ENCODE results near the gene PLA2G2F. TPM values are rescaled to one million over a fixed set of nuclear protein-coding genes. Genes with fewer than 3 reads are reported as not detected.

PLA2G2F gene
- total and polyA plus RNA-seq, 9 of the 15 experiments (the other 6 are each of a cell fraction or from before 2014, with no cell fraction given), result not detected

DNA sequence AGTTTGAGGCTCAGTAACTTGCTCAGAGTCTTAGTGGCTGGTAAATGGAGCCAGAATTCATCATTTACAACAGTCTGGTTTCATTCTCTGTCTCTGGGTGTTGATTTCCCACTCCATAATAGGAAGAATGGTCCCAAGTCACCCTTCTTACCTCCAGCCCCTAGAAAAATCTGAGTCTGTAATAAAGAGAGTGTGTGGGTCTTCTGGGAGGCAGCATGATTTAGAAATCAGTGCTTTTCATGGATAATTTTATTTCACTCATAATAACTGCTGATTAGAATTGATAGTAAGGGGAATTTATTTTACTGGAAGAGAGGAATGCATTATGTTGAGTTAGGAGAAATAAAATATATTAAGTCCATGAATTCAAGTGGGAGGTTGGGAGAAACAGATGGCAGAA lies 21.9 kb upstream of the PLA2G2F start (continued):
- TF ChIP-seq, protein P1, sequence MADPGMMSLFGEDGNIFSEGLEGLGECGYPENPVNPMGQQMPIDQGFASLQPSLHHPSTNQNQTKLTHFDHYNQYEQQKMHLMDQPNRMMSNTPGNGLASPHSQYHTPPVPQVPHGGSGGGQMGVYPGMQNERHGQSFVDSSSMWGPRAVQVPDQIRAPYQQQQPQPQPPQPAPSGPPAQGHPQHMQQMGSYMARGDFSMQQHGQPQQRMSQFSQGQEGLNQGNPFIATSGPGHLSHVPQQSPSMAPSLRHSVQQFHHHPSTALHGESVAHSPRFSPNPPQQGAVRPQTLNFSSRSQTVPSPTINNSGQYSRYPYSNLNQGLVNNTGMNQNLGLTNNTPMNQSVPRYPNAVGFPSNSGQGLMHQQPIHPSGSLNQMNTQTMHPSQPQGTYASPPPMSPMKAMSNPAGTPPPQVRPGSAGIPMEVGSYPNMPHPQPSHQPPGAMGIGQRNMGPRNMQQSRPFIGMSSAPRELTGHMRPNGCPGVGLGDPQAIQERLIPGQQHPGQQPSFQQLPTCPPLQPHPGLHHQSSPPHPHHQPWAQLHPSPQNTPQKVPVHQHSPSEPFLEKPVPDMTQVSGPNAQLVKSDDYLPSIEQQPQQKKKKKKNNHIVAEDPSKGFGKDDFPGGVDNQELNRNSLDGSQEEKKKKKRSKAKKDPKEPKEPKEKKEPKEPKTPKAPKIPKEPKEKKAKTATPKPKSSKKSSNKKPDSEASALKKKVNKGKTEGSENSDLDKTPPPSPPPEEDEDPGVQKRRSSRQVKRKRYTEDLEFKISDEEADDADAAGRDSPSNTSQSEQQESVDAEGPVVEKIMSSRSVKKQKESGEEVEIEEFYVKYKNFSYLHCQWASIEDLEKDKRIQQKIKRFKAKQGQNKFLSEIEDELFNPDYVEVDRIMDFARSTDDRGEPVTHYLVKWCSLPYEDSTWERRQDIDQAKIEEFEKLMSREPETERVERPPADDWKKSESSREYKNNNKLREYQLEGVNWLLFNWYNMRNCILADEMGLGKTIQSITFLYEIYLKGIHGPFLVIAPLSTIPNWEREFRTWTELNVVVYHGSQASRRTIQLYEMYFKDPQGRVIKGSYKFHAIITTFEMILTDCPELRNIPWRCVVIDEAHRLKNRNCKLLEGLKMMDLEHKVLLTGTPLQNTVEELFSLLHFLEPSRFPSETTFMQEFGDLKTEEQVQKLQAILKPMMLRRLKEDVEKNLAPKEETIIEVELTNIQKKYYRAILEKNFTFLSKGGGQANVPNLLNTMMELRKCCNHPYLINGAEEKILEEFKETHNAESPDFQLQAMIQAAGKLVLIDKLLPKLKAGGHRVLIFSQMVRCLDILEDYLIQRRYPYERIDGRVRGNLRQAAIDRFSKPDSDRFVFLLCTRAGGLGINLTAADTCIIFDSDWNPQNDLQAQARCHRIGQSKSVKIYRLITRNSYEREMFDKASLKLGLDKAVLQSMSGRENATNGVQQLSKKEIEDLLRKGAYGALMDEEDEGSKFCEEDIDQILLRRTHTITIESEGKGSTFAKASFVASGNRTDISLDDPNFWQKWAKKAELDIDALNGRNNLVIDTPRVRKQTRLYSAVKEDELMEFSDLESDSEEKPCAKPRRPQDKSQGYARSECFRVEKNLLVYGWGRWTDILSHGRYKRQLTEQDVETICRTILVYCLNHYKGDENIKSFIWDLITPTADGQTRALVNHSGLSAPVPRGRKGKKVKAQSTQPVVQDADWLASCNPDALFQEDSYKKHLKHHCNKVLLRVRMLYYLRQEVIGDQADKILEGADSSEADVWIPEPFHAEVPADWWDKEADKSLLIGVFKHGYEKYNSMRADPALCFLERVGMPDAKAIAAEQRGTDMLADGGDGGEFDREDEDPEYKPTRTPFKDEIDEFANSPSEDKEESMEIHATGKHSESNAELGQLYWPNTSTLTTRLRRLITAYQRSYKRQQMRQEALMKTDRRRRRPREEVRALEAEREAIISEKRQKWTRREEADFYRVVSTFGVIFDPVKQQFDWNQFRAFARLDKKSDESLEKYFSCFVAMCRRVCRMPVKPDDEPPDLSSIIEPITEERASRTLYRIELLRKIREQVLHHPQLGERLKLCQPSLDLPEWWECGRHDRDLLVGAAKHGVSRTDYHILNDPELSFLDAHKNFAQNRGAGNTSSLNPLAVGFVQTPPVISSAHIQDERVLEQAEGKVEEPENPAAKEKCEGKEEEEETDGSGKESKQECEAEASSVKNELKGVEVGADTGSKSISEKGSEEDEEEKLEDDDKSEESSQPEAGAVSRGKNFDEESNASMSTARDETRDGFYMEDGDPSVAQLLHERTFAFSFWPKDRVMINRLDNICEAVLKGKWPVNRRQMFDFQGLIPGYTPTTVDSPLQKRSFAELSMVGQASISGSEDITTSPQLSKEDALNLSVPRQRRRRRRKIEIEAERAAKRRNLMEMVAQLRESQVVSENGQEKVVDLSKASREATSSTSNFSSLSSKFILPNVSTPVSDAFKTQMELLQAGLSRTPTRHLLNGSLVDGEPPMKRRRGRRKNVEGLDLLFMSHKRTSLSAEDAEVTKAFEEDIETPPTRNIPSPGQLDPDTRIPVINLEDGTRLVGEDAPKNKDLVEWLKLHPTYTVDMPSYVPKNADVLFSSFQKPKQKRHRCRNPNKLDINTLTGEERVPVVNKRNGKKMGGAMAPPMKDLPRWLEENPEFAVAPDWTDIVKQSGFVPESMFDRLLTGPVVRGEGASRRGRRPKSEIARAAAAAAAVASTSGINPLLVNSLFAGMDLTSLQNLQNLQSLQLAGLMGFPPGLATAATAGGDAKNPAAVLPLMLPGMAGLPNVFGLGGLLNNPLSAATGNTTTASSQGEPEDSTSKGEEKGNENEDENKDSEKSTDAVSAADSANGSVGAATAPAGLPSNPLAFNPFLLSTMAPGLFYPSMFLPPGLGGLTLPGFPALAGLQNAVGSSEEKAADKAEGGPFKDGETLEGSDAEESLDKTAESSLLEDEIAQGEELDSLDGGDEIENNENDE (IDR thresholded peaks at IDR 0.05; ENCODE audit: low read depth, low read length), result no peak
- TF ChIP-seq NR2F6 (CRISPR knock-in tag; IDR thresholded peaks at IDR 0.05), result no peak
- TF ChIP-seq RBM25 (IDR thresholded peaks at IDR 0.05; ENCODE audit: low read depth, low read length, severe bottlenecking), result no peak
- TF ChIP-seq, protein P2, sequence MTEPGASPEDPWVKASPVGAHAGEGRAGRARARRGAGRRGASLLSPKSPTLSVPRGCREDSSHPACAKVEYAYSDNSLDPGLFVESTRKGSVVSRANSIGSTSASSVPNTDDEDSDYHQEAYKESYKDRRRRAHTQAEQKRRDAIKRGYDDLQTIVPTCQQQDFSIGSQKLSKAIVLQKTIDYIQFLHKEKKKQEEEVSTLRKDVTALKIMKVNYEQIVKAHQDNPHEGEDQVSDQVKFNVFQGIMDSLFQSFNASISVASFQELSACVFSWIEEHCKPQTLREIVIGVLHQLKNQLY (CRISPR knock-in tag; conservative IDR thresholded peaks at IDR 0.05), result no peak
- TF ChIP-seq, protein P3, sequence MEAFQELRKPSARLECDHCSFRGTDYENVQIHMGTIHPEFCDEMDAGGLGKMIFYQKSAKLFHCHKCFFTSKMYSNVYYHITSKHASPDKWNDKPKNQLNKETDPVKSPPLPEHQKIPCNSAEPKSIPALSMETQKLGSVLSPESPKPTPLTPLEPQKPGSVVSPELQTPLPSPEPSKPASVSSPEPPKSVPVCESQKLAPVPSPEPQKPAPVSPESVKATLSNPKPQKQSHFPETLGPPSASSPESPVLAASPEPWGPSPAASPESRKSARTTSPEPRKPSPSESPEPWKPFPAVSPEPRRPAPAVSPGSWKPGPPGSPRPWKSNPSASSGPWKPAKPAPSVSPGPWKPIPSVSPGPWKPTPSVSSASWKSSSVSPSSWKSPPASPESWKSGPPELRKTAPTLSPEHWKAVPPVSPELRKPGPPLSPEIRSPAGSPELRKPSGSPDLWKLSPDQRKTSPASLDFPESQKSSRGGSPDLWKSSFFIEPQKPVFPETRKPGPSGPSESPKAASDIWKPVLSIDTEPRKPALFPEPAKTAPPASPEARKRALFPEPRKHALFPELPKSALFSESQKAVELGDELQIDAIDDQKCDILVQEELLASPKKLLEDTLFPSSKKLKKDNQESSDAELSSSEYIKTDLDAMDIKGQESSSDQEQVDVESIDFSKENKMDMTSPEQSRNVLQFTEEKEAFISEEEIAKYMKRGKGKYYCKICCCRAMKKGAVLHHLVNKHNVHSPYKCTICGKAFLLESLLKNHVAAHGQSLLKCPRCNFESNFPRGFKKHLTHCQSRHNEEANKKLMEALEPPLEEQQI (IDR thresholded peaks at IDR 0.05), result no peak
- TF ChIP-seq RBM17 (IDR thresholded peaks at IDR 0.05; ENCODE audit: borderline replicate concordance, low read depth, low read length), result no peak
- no peak for TF ChIP-seq TBL1XR1 (IDR thresholded peaks at IDR 0.05; ENCODE audit: low read length in 2 of 2)
- TF ChIP-seq, protein P4, sequence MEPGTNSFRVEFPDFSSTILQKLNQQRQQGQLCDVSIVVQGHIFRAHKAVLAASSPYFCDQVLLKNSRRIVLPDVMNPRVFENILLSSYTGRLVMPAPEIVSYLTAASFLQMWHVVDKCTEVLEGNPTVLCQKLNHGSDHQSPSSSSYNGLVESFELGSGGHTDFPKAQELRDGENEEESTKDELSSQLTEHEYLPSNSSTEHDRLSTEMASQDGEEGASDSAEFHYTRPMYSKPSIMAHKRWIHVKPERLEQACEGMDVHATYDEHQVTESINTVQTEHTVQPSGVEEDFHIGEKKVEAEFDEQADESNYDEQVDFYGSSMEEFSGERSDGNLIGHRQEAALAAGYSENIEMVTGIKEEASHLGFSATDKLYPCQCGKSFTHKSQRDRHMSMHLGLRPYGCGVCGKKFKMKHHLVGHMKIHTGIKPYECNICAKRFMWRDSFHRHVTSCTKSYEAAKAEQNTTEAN (CRISPR knock-in tag; IDR thresholded peaks at IDR 0.05), result no peak
- no peak for TF ChIP-seq TOE1 (IDR thresholded peaks at IDR 0.05; ENCODE audit: borderline replicate concordance)
- TF ChIP-seq TOE1 (CRISPR knock-in tag; IDR thresholded peaks at IDR 0.05; ENCODE audit: borderline replicate concordance, low read depth), result no peak
- TF ChIP-seq ZNF354B (CRISPR knock-in tag; IDR thresholded peaks at IDR 0.05), result no peak
- no peak for TF ChIP-seq RBM14 (IDR thresholded peaks at IDR 0.05; ENCODE audit: borderline replicate concordance, insufficient read depth, low read depth, low read length)
- TF ChIP-seq MTA2 (IDR thresholded peaks at IDR 0.05; ENCODE audit: low read depth), result no peak

All from K562 (cell line).